ENCODE measurements around the gene MAGED4. TPM values are rescaled to one million over a fixed set of nuclear protein-coding genes. Genes with fewer than 3 reads are reported as not detected.
"Not testable (repeated sequence)": the region's sequence is repeated elsewhere in the genome, so short reads cannot be mapped to it uniquely, and the experiment has no call there.

Gene MAGED4
- total RNA-seq, 1 donor from 2014 or later = 143 TPM

GRCh38 chrX:52166840-52167239 lies 17.8 kb upstream of the MAGED4 start:
- no peak overlapping the region for H3K27ac Mint-ChIP-seq (ENCODE audit: unreplicated experiment)
- no peak overlapping the region for H3K4me3 Mint-ChIP-seq
- H3K36me3 Mint-ChIP-seq (ENCODE audit: low read depth) = peaks cover 2% of the 10 kb centered on the region
- DNase-seq (ENCODE audit: low read depth, low spot score) = no peak
- no peaks in the 10 kb centered on the region for H3K4me1 Mint-ChIP-seq
- peaks cover 2% of the 10 kb centered on the region for H3K9me3 Mint-ChIP-seq
- H3K27me3 Mint-ChIP-seq (ENCODE audit: low read depth) = peaks cover 2% of the 10 kb centered on the region
- no peak for TF ChIP-seq CTCF (conservative IDR thresholded peaks at IDR 0.05)

GRCh38 chrX:52171055-52171454 lies 13.6 kb upstream of the MAGED4 start:
- not testable (repeated sequence) for H3K36me3 Mint-ChIP-seq (ENCODE audit: low read depth)

DNA sequence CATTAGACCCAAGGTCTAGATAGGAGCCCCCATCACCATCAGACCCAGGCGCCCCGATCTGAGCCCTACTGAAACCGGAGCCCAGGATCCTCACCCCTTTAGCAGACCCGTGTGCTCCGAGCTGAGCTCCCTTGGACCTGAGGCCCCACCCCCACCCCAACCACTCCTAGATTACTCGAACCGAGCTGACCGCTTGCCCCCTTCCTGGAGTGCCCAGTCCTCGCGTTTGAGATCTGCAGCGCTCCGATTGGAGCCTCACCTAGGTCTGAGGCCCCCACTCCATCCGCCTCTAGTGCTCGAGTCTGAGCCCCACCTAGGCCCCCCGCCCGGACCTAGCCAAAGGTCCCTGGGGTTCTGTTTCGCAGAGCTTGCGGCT lies 378 bp downstream of the MAGED4 start:
- not testable (repeated sequence) for H3K36me3 Mint-ChIP-seq (ENCODE audit: low read depth); H3K27me3 Mint-ChIP-seq (ENCODE audit: low read depth); H3K4me3 Mint-ChIP-seq; DNase-seq (ENCODE audit: low read depth, low spot score); H3K4me1 Mint-ChIP-seq; H3K27ac Mint-ChIP-seq (ENCODE audit: unreplicated experiment); H3K9me3 Mint-ChIP-seq

More at GRCh38 chrX:52171055-52171454, 13.6 kb upstream of the MAGED4 start:
- DNase-seq (ENCODE audit: low read depth, low spot score); H3K4me1 Mint-ChIP-seq; H3K4me3 Mint-ChIP-seq; H3K27ac Mint-ChIP-seq (ENCODE audit: unreplicated experiment); H3K9me3 Mint-ChIP-seq; H3K27me3 Mint-ChIP-seq (ENCODE audit: low read depth): not testable (repeated sequence)

GRCh38 chrX:52211405-52211804 lies 26.7 kb downstream of the MAGED4 start:
- H3K4me1 Mint-ChIP-seq = not testable (repeated sequence)

GRCh38 chrX:52213276-52213675 lies 28.6 kb downstream of the MAGED4 start:
- H3K9me3 Mint-ChIP-seq = peaks cover 3% of the 10 kb centered on the region
- no peaks in the 10 kb centered on the region for H3K36me3 Mint-ChIP-seq (ENCODE audit: low read depth)
- no peaks in the 10 kb centered on the region for H3K27me3 Mint-ChIP-seq (ENCODE audit: low read depth)
- peak overlapping the region; percentile 31 for H3K4me3 Mint-ChIP-seq
- peaks cover 8% of the 10 kb centered on the region for H3K4me1 Mint-ChIP-seq
- no peak for TF ChIP-seq CTCF (conservative IDR thresholded peaks at IDR 0.05)
- no peak for DNase-seq (ENCODE audit: low read depth, low spot score)
- no peak overlapping the region for H3K27ac Mint-ChIP-seq (ENCODE audit: unreplicated experiment)

More at GRCh38 chrX:52211405-52211804, 26.7 kb downstream of the MAGED4 start:
- H3K27ac Mint-ChIP-seq (ENCODE audit: unreplicated experiment); H3K36me3 Mint-ChIP-seq (ENCODE audit: low read depth); DNase-seq (ENCODE audit: low read depth, low spot score); H3K9me3 Mint-ChIP-seq; H3K4me3 Mint-ChIP-seq; H3K27me3 Mint-ChIP-seq (ENCODE audit: low read depth): not testable (repeated sequence)

DNA sequence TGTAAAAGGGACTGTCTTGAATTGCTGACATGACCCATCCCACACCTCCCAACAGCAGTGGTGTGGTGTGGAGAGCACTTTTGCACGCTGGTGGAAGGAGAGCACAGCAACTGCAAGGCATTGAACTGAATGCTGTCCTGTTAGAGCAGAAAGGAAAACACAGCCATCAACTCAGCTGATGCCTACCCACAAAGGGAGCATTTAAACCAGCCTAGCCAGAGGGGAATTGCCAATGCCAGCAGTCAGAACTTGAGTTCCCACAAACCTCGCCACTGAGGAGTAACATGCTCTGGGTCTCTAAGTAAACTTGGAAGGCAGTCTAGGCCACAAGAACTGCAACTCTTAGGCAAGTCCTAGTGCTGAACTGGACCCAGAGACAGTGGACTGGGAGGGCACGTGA lies 31.9 kb downstream of the MAGED4 start:
- Mint-ChIP-seq H3K4me3 (no peak overlapping the region), H3K36me3 (ENCODE audit: low read depth) (peaks cover 9% of the 10 kb centered on the region), H3K27me3 (ENCODE audit: low read depth) (no peaks in the 10 kb centered on the region), H3K27ac (ENCODE audit: unreplicated experiment) (no peak overlapping the region), H3K9me3 (peaks cover 15% of the 10 kb centered on the region), H3K4me1 (peaks cover 8% of the 10 kb centered on the region)
- DNase-seq (ENCODE audit: low read depth, low spot score) = no peak
- TF ChIP-seq CTCF (conservative IDR thresholded peaks at IDR 0.05) = no peak

DNA sequence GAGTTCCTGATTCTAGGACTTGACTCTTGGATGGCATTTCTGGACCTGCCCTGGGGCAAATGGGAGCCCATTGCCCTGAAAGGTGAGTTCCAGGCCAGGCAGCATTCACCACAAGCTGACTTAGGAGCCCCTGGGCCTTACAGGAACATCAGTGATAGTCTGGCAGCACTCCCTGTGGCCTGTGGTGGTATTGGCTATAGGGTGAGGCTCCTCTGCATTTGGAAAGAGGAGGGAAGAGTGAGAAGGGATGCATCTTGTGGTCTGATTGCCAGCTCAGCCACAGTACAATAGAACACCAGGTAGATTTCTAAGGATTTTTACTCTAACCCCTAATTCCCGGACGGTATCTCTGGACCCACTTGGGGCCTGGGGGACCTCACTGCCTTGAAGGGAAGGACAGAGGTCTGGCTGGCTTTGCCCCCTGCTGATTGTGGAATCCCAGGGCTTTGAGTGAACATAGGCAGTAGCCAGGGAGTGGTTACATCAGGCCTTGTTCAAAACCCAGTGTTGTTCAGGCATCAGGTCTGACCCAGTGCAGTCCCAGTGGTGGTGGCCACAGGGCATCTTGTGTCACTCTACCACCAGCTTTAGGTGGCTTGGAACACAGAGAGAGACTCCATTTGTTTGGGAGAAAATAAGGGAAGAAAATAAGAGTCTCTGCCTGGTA lies 32.9 kb downstream of the MAGED4 start:
- DNase-seq (ENCODE audit: low read depth, low spot score) = no peak
- TF ChIP-seq CTCF (conservative IDR thresholded peaks at IDR 0.05) = peak; percentile 38
- H3K27ac Mint-ChIP-seq (ENCODE audit: unreplicated experiment) = no peak overlapping the region
- H3K9me3 Mint-ChIP-seq = peaks cover 16% of the 10 kb centered on the region
- H3K36me3 Mint-ChIP-seq (ENCODE audit: low read depth) = peaks cover 9% of the 10 kb centered on the region
- H3K4me3 Mint-ChIP-seq = no peak overlapping the region
- H3K4me1 Mint-ChIP-seq = peaks cover 8% of the 10 kb centered on the region
- no peaks in the 10 kb centered on the region for H3K27me3 Mint-ChIP-seq (ENCODE audit: low read depth)
